PFSK-1 (cell line): ENCODE measurements around the gene FHL3.

Experiments used
- FOXP2 ChIP-seq: optimal IDR thresholded peaks from 2 replicates; pipeline ENCODE3; 2011; ENCODE audit warnings: borderline replicate concordance, control low read depth, inconsistent platforms; ENCODE audit not compliant: insufficient read depth; ENCODE audit errors: extremely low read length, extremely low read depth
- POLR2AphosphoS5 ChIP-seq: IDR thresholded peaks from 2 replicates; pipeline ENCODE4 v1.6.1; 2012; ENCODE audit warnings: low read depth, mild to moderate bottlenecking, control low read depth, low read length, moderate library complexity
- REST ChIP-seq, 2 experiments: IDR thresholded peaks; 2 replicates each; pipeline versions ENCODE4 v1.6.1 to v1.8.0; 2011 to 2012; ENCODE audit warnings: low read depth in 2 of 2, low read length in 2 of 2, control low read depth in 1 of 2, inconsistent platforms in 1 of 2, mild to moderate bottlenecking in 1 of 2, moderate library complexity in 1 of 2; ENCODE audit not compliant: insufficient read depth in 1 of 2
- SIN3A ChIP-seq: IDR thresholded peaks from 2 replicates; pipeline ENCODE4 v1.6.1; 2012; ENCODE audit warnings: mild to moderate bottlenecking, low read length, moderate library complexity, borderline replicate concordance; ENCODE audit not compliant: insufficient read depth
- TAF1 ChIP-seq: IDR thresholded peaks from 2 replicates; pipeline ENCODE4 v1.6.1; 2012; ENCODE audit warnings: low read length, control low read depth, borderline replicate concordance; ENCODE audit not compliant: insufficient read depth

FHL3 gene

GRCh38 chr1:37948166-37948565, 57.1 kb downstream of the FHL3 start:
- TF ChIP-seq SIN3A (no peak), POLR2AphosphoS5 (no peak), REST (IDR thresholded peaks at IDR 0.05; ENCODE audit: insufficient read depth in 1 of 2, low read depth in 2 of 2, low read length in 2 of 2) (no peak), TAF1 (no peak), FOXP2 (no peak)

- no peak for TF ChIP-seq POLR2AphosphoS5
- TF ChIP-seq TAF1 = no peak
- TF ChIP-seq SIN3A = no peak
- no peak for TF ChIP-seq FOXP2
- no peak for TF ChIP-seq REST (IDR thresholded peaks at IDR 0.05; ENCODE audit: insufficient read depth in 1 of 2, low read depth in 2 of 2, low read length in 2 of 2)
Measured at GRCh38 chr1:37947364-37947763, 58.0 kb downstream of the FHL3 start.
